Esophagus squamous epithelium (tissue), 5 donors: ENCODE measurements around the gene UBR4. TPM values are rescaled to one million over a fixed set of nuclear protein-coding genes. Genes with fewer than 3 reads are reported as not detected.

Experiments
- DNase-seq: peaks from one replicate; lab custom pipeline; 2025; lab: John Stamatoyannopoulos, UW
- H3K27ac ChIP-seq, 4 donors: fragments of 200-600 bp; sonication (generic); one replicate each; pipeline ENCODE4 v1.5.1; 2016 to 2019; ENCODE audit warnings: mild to moderate bottlenecking in 1 of 4
- H3K27me3 ChIP-seq, 4 donors: fragments of 200-600 bp; sonication (generic); 1 replicate in 3 of 4; 2 replicates in 1 of 4; pipeline versions ENCODE4 v1.5.1 to v1.6.0; 2017 to 2021; ENCODE audit warnings: antibody characterized with exemption in 1 of 4
- H3K36me3 ChIP-seq, 3 donors: fragments of 200-600 bp; sonication (generic); one replicate each; pipeline ENCODE4 v1.5.1; 2016 to 2019
- H3K4me1 ChIP-seq, 3 donors: fragments of 200-600 bp; sonication (generic); one replicate each; pipeline ENCODE4 v1.5.1; 2017 to 2019
- H3K4me3 ChIP-seq, 4 donors: fragments of 200-600 bp; sonication (generic); 1 replicate in 3 of 4; 2 replicates in 1 of 4; pipeline ENCODE4 v1.5.1; 2016 to 2019; ENCODE audit warnings: mild to moderate bottlenecking in 2 of 4, moderate library complexity in 1 of 4
- H3K9me3 ChIP-seq, 3 donors: fragments of 200-600 bp; sonication (generic); one replicate each; pipeline ENCODE4 v1.5.1; 2016 to 2019
- CTCF ChIP-seq, 6 experiments: fragments of 450-650 bp in 4 of 6; fragments of 200-600 bp in 2 of 6; sonication (generic) in 2 of 6; IDR thresholded peaks; one replicate each; pipeline ENCODE4 v1.5.1; 2016 to 2019; ENCODE audit warnings: antibody characterized with exemption in 6 of 6, mild to moderate bottlenecking in 4 of 6, moderate library complexity in 4 of 6
- POLR2A ChIP-seq, 4 donors: fragments of 450-650 bp; IDR thresholded peaks; one replicate each; pipeline ENCODE4 v1.6.1; 2017; ENCODE audit warnings: antibody characterized with exemption in 4 of 4, mild to moderate bottlenecking in 4 of 4, moderate library complexity in 3 of 4
- WGBS, 2 donors: methylation state at CpG; one replicate each; pipeline ENCODE4 v1.1.5; 2018; 5-methylcytosine and 5-hydroxymethylcytosine counted together
- intact Hi-C: fragments of 100-400 bp; cut with DNase I; formaldehyde crosslinking; loops from one replicate; pipeline ENCODE4 v1.15.0; 2022
- total RNA-seq, 4 donors: library from RNA; depleted of rRNA; stranded (reverse); fragments of >200 nt; gene quantifications; one replicate each; pipeline ENCODE4 v1.1.0, GENCODE V29; 2016
- donor health status: DM: yes; HTN: yes; CAD: no.

Gene UBR4
- total RNA-seq, 4 donors from 2014 or later, result 52.4 to 121 (median 88.3) TPM

- Histone ChIP-seq H3K36me3 (peaks cover 46 to 100% (median 53%) of the 10 kb centered on the region in 3 donors), H3K4me1 (peaks cover 12 to 80% (median 13%) of the 10 kb centered on the region in 3 donors), H3K27ac (peak overlapping the region in 1 of 4 donors; percentile 67), H3K4me3 (no peak overlapping the region), H3K9me3 (no peaks in the 10 kb centered on the region), H3K27me3 (no peaks in the 10 kb centered on the region)
- WGBS, 2 donors, result 53 to 57% methylated on average over 6 to 7 of the region's 7 CpGs
- intact Hi-C loops, result no loop called here
- TF ChIP-seq POLR2A (IDR thresholded peaks at IDR 0.05) (no peak), CTCF (IDR thresholded peaks at IDR 0.05) (no peak)
- no peak for DNase-seq
Measured at GRCh38 chr1:19083081-19083480, 127.0 kb downstream of the UBR4 start.

- WGBS, 2 donors, result 58% methylated on average over 20 of the region's 21 CpGs
- no peak for DNase-seq
Measured at GRCh38 chr1:19081218-19081893, 128.7 kb downstream of the UBR4 start.

GRCh38 chr1:19080721-19081120 lies 129.3 kb downstream of the UBR4 start:
- H3K27ac ChIP-seq, result peak overlapping the region; percentile 2 to 89 (median 64)
- peak overlapping the region in 1 of 4 donors; percentile 26 for H3K4me3 ChIP-seq
- no peaks in the 10 kb centered on the region for H3K27me3 ChIP-seq
- no peaks in the 10 kb centered on the region for H3K9me3 ChIP-seq
- no peak for DNase-seq
- 76 to 80% methylated on average over 3 of the region's 3 CpGs for WGBS, 2 donors
- intact Hi-C loops, result no loop called here
- TF ChIP-seq CTCF (IDR thresholded peaks at IDR 0.05), result no peak
- no peak for TF ChIP-seq POLR2A (IDR thresholded peaks at IDR 0.05)
- peaks cover 49 to 100% (median 52%) of the 10 kb centered on the region in 3 donors for H3K36me3 ChIP-seq
- peaks cover 20 to 80% (median 28%) of the 10 kb centered on the region in 3 donors for H3K4me1 ChIP-seq

More at GRCh38 chr1:19081218-19081893, 128.7 kb downstream of the UBR4 start:
- TF ChIP-seq CTCF (IDR thresholded peaks at IDR 0.05) (no peak), POLR2A (IDR thresholded peaks at IDR 0.05) (no peak)
- peaks cover 51 to 100% (median 54%) of the 10 kb centered on the region in 3 donors for H3K36me3 ChIP-seq
- intact Hi-C loops, result no loop called here
- peaks cover 17 to 80% (median 25%) of the 10 kb centered on the region in 3 donors for H3K4me1 ChIP-seq
- H3K4me3 ChIP-seq, result peak overlapping the region in 1 of 4 donors; percentile 26
- H3K27ac ChIP-seq, result peak overlapping the region; percentile 36 to 67 (median 64)
- H3K27me3 ChIP-seq, result no peaks in the 10 kb centered on the region
- no peaks in the 10 kb centered on the region for H3K9me3 ChIP-seq

GRCh38 chr1:19079541-19080472 lies 130.3 kb downstream of the UBR4 start:
- WGBS, 2 donors, result 87 to 91% methylated on average over 5 to 15 of the region's 16 CpGs
- H3K9me3 ChIP-seq, result no peaks in the 10 kb centered on the region
- H3K27ac ChIP-seq, result peak overlapping the region in 3 of 4 donors; percentile 25 to 89 (median 87)
- H3K4me3 ChIP-seq, result no peak overlapping the region
- peaks cover 26 to 86% (median 35%) of the 10 kb centered on the region in 3 donors for H3K4me1 ChIP-seq
- intact Hi-C loops, result no loop called here
- peaks cover 42 to 100% (median 45%) of the 10 kb centered on the region in 3 donors for H3K36me3 ChIP-seq
- no peak for DNase-seq
- TF ChIP-seq POLR2A (IDR thresholded peaks at IDR 0.05), result no peak
- TF ChIP-seq CTCF (IDR thresholded peaks at IDR 0.05), result no peak
- H3K27me3 ChIP-seq, result no peaks in the 10 kb centered on the region
